Fibroblast of lung (primary cell): ENCODE measurements around the gene PDE2A. TPM values are rescaled to one million over a fixed set of nuclear protein-coding genes. Genes with fewer than 3 reads are reported as not detected.

Experiments used
- DNase-seq, 2 donors: peaks; one replicate each; pipeline versions ENCODE4 v3.0.0 to v3.0.0-alpha.2; 2010; ENCODE audit warnings: low read depth in 2 of 2
- H2AFZ ChIP-seq: 2 replicates; pipeline ENCODE4 v1.5.1; 2012; ENCODE audit warnings: low read length, control low read depth, inconsistent platforms
- H3K27ac ChIP-seq: 2 replicates; pipeline ENCODE4 v1.5.1; 2011; ENCODE audit warnings: low read length, control low read depth; ENCODE audit not compliant: insufficient read depth
- H3K27me3 ChIP-seq: 2 replicates; pipeline ENCODE4 v1.5.1; 2011; ENCODE audit warnings: mild to moderate bottlenecking, low read length; ENCODE audit not compliant: control insufficient read depth, insufficient read depth
- H3K36me3 ChIP-seq: 2 replicates; pipeline ENCODE4 v1.5.1; 2011; ENCODE audit warnings: low read length; ENCODE audit not compliant: control insufficient read depth, insufficient read depth
- H3K4me1 ChIP-seq: 2 replicates; pipeline ENCODE4 v1.5.1; 2011; ENCODE audit warnings: low read length; ENCODE audit not compliant: control insufficient read depth, insufficient read depth; ENCODE audit errors: extremely low read depth
- H3K4me2 ChIP-seq: 2 replicates; pipeline ENCODE4 v1.5.1; 2011; ENCODE audit warnings: low read length, control low read depth; ENCODE audit not compliant: insufficient read depth; ENCODE audit errors: extremely low read depth
- H3K4me3 ChIP-seq, 4 experiments: fragments of 200-600 bp in 1 of 4; sonication (generic) in 1 of 4; replicated peaks in 1 of 4; 2 replicates each; pipeline ENCODE4 v1.5.1; 2011 to 2016; ENCODE audit warnings: low read length in 4 of 4, low read depth in 3 of 4, mild to moderate bottlenecking in 3 of 4, control low read depth in 2 of 4, inconsistent platforms in 1 of 4, mixed read lengths in 1 of 4; ENCODE audit not compliant: insufficient read depth in 1 of 4; ENCODE audit errors: control extremely low read depth in 1 of 4
- H3K79me2 ChIP-seq: 2 replicates; pipeline ENCODE4 v1.5.1; 2012; ENCODE audit warnings: mild to moderate bottlenecking, low read length, inconsistent platforms; ENCODE audit not compliant: control insufficient read depth, insufficient read depth
- H3K9ac ChIP-seq: 2 replicates; pipeline ENCODE4 v1.5.1; 2011; ENCODE audit warnings: mild to moderate bottlenecking, low read length, control low read depth; ENCODE audit not compliant: insufficient read depth
- H3K9me3 ChIP-seq: 2 replicates; pipeline ENCODE4 v1.5.1; 2012; ENCODE audit warnings: low read depth, low read length; ENCODE audit not compliant: control insufficient read depth, insufficient read depth
- H4K20me1 ChIP-seq: 2 replicates; pipeline ENCODE4 v1.5.1; 2011; ENCODE audit warnings: low read length; ENCODE audit not compliant: control insufficient read depth, insufficient read depth; ENCODE audit errors: extremely low read depth
- EZH2 ChIP-seq: IDR thresholded peaks from 2 replicates; pipeline ENCODE4 v1.5.1; 2012; ENCODE audit warnings: low read length, control low read depth, mild to moderate bottlenecking; ENCODE audit errors: missing control alignments
- polyA plus RNA-seq, 2 donors: library from polyadenylated mRNA; depleted of rRNA in 1 of 2; stranded (reverse) in 1 of 2; unstranded in 1 of 2; fragments of >200 nt; gene quantifications; 2 replicates each; pipeline ENCODE4 v1.2.1, GENCODE V29; 2011 to 2012; ENCODE audit warnings: missing spikeins in 1 of 2
- total RNA-seq: library from RNA; depleted of rRNA; stranded (reverse); fragments of >200 nt; gene quantifications from 2 replicates; pipeline ENCODE4 v1.2.1, GENCODE V29; 2014
- TF ChIP-seq, protein P1 (sequence below), 2 donors: IDR thresholded peaks in 1 of 2; conservative IDR thresholded peaks in 1 of 2; 1 replicate in 1 of 2; 2 replicates in 1 of 2; pipeline ENCODE4 v1.5.1; 2011 to 2012; ENCODE audit warnings: low read length in 2 of 2, control low read depth in 1 of 2, inconsistent platforms in 1 of 2, low read depth in 1 of 2, mild to moderate bottlenecking in 1 of 2

Gene PDE2A
- total and polyA plus RNA-seq, 2 donors (not counting 1 experiment from before 2014, with no cell fraction given): 0.50 to 2.6 TPM

DNA sequence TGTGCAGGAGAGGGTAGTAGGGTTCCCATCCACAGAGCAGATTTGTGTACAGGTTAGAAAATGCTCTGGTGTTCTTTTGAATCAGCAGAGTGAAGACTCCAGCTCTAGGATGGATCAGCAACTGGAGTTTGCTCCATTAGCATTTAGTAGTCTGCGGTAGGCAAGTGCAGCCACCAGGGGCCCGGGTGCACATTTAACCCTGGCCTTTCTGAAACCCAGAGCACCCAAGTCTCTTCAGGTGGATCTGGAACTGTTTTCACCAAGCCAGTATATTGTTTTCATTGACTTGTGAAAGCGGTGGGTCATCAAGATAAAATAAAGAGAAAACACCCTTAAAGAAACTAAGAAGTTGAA is 139.1 kb downstream of the PDE2A start:
- no peaks in the 10 kb centered on the region for H3K4me1 ChIP-seq
- no peak overlapping the region for H2AFZ ChIP-seq
- H3K36me3 ChIP-seq: no peaks in the 10 kb centered on the region
- no peak overlapping the region for H3K4me3 ChIP-seq
- H3K27me3 ChIP-seq: peaks cover 13% of the 10 kb centered on the region
- H4K20me1 ChIP-seq: no peaks in the 10 kb centered on the region
- H3K9me3 ChIP-seq: no peaks in the 10 kb centered on the region
- DNase-seq: no peak
- H3K9ac ChIP-seq: no peak overlapping the region
- TF ChIP-seq, protein P1, sequence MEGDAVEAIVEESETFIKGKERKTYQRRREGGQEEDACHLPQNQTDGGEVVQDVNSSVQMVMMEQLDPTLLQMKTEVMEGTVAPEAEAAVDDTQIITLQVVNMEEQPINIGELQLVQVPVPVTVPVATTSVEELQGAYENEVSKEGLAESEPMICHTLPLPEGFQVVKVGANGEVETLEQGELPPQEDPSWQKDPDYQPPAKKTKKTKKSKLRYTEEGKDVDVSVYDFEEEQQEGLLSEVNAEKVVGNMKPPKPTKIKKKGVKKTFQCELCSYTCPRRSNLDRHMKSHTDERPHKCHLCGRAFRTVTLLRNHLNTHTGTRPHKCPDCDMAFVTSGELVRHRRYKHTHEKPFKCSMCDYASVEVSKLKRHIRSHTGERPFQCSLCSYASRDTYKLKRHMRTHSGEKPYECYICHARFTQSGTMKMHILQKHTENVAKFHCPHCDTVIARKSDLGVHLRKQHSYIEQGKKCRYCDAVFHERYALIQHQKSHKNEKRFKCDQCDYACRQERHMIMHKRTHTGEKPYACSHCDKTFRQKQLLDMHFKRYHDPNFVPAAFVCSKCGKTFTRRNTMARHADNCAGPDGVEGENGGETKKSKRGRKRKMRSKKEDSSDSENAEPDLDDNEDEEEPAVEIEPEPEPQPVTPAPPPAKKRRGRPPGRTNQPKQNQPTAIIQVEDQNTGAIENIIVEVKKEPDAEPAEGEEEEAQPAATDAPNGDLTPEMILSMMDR (conservative IDR thresholded peaks at IDR 0.05 in 1 of 2, IDR thresholded peaks at IDR 0.05 in 1 of 2; ENCODE audit: low read depth in 1 of 2, low read length in 2 of 2): peak; percentile 7 to 8
- TF ChIP-seq EZH2: no peak
- H3K27ac ChIP-seq: no peak overlapping the region
- no peaks in the 10 kb centered on the region for H3K79me2 ChIP-seq
- H3K4me2 ChIP-seq: no peak overlapping the region

DNA sequence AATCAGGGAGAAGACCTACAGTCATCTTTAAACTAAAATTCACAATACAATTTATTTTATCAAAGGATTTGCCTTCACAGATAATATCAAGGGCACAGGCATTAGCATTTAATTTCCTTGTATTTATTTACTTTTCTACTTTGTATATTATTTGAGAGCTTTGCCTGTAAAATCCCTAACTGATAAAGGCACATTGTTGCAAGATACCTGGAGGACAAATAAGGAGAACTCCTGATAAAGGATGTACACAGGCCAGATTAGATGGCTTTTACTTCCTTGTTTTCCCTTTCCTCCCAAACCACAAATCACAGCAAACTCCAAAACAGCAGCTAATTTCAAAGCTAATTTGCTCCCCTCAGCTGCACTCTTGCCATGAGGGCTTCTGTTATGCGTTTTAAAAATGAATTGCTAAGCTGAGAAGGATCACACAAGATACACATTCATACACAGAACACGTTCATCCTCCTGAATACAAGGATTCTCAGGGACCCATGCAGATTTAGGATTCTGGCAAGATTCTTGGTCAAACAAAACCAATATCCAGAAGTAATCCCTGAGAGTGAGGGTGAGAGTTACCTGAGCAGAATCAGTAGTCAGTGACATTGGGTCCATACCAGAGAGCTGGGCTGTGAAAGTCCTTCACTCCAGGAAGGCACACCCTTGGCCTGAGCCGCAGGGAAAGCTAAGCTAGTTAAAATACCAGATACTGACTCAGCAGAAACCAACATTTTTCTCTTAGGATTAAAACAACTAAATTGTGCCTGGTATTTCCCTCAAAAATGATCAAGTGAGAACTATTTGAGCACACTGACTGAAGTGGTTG is 139.6 kb downstream of the PDE2A start:
- H2AFZ ChIP-seq: no peak overlapping the region
- peak in 1 of 2 donors; percentile 41 for DNase-seq
- no peak overlapping the region for H3K4me2 ChIP-seq

GRCh38 chr11:72529068-72529467 is 145.2 kb downstream of the PDE2A start:
- no peaks in the 10 kb centered on the region for H3K36me3 ChIP-seq
- H4K20me1 ChIP-seq: no peaks in the 10 kb centered on the region
- H3K27ac ChIP-seq: no peak overlapping the region
- peak in 1 of 2 donors; percentile 32 for DNase-seq
- TF ChIP-seq EZH2: no peak
- H3K4me3 ChIP-seq: no peak overlapping the region
- H3K9me3 ChIP-seq: no peaks in the 10 kb centered on the region
- no peaks in the 10 kb centered on the region for H3K4me1 ChIP-seq
- H2AFZ ChIP-seq: no peak overlapping the region
- peaks cover 2% of the 10 kb centered on the region for H3K27me3 ChIP-seq
- no peaks in the 10 kb centered on the region for H3K79me2 ChIP-seq
- no peak overlapping the region for H3K9ac ChIP-seq
- no peak overlapping the region for H3K4me2 ChIP-seq

More for the DNA sequence above, 139.6 kb downstream of the PDE2A start:
- Histone ChIP-seq H3K4me1 (no peaks in the 10 kb centered on the region), H3K9me3 (no peaks in the 10 kb centered on the region), H4K20me1 (no peaks in the 10 kb centered on the region), H3K27me3 (peaks cover 9% of the 10 kb centered on the region), H3K9ac (no peak overlapping the region), H3K4me3 (no peak overlapping the region), H3K36me3 (no peaks in the 10 kb centered on the region), H3K79me2 (no peaks in the 10 kb centered on the region), H3K27ac (no peak overlapping the region)
- TF ChIP-seq EZH2: no peak
- TF ChIP-seq, protein P1 (conservative IDR thresholded peaks at IDR 0.05 in 1 of 2, IDR thresholded peaks at IDR 0.05 in 1 of 2; ENCODE audit: low read depth in 1 of 2, low read length in 2 of 2): no peak
